Medulla oblongata (tissue), 1 donor: ENCODE data around the gene OR2G6.
"Not testable (repeated sequence)": the region's sequence is repeated elsewhere in the genome, so short reads cannot be mapped to it uniquely, and the experiment has no call there.

Source experiments
- DNase-seq: peaks from one replicate; pipeline ENCODE4 v3.0.0-alpha.2; 2015; ENCODE audit errors: extremely low spot score

OR2G6 gene

DNA sequence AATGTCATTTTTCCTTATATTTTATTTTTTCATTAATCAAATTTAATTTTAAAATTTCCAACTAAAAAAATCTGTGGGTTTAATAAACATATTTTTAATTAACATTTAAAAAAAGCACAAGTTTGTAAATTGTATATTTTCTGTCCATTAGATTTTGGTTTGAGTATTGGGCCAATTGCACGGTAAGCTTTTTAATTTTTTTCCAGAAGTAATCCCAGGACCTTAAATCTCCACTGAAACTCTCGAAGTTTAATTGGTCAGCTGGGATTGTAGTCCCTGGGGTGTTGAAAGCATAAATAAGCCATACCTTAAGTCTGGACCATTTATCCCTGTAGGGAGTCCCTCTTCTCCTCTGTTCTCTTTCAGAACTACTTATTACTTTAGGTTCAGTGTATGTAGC is at the start of gene OR2G6:
Gene OR2G6 (plus strand): TSS at position 301 of the 400 bp plus-strand sequence. CDS start 13,574 bp downstream, outside the sequence.
- DNase-seq, result not testable (repeated sequence)

GRCh38 chr1:248459117-248459516 is 48.8 kb upstream of the OR2G6 start:
- peak; percentile 2 for DNase-seq

DNA sequence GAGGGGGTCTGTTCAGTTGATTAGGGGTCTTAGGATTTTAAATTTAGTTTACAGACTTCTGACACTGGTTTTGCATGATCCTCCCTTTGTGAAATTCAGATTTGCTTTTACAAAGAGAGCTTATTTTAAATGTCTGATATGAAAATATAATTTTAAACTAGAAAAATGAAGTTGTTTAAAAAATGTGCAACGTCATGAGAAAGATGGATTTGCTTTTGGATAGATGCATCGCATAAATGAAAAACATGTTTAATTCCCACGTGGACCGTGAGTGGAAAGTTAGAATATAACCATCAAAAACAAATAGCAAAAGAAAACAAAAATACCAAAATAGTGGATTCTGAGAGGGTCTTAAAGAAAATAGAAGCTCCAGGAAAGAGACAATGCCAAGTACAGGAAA is 36.7 kb upstream of the OR2G6 start:
- DNase-seq, result no peak

DNA sequence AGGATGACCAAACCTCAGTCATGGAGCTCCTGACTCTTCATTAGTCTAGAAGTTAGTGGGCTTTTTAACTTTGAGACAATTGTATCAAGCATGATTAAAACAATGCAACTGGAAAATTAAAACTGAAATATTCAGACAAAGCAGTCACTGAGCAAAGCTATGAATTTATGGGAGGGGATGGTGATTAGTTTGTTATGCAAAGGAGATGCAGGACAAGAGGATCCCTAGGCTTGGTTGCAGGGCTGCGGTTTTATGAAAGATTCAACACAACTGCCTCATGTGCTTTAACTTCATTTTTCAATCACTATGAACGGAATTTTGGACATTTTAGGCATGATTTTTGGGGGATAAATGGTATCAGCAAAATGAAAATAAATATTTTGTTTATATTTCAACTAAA is 35.8 kb upstream of the OR2G6 start:
- not testable (repeated sequence) for DNase-seq

DNA sequence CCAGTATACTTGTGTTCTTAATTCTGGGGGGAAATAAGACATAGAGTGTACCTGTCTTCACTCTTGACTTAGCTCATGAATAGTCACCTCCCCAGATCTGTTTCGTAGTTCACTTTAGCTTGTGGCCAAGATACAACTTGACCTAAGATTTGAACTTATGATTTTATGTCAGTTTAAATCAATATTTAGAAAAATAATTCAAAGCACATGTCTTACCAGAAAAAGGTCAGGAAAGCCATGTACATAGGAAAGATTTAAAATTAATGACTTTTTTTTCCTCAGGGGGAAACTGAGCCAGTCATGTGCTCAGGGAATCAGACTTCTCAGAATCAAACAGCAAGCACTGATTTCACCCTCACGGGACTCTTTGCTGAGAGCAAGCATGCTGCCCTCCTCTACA is 34.8 kb upstream of the OR2G6 start, which contains the start of gene OR2T3:
Gene OR2T3 (plus strand): TSS at position 301 of the 400 bp plus-strand sequence. CDS start 0 bp downstream, at position 301.
- DNase-seq, result not testable (repeated sequence)

- not testable (repeated sequence) for DNase-seq
Observed at GRCh38 chr1:248475660-248476059, 32.2 kb upstream of the OR2G6 start.

DNA sequence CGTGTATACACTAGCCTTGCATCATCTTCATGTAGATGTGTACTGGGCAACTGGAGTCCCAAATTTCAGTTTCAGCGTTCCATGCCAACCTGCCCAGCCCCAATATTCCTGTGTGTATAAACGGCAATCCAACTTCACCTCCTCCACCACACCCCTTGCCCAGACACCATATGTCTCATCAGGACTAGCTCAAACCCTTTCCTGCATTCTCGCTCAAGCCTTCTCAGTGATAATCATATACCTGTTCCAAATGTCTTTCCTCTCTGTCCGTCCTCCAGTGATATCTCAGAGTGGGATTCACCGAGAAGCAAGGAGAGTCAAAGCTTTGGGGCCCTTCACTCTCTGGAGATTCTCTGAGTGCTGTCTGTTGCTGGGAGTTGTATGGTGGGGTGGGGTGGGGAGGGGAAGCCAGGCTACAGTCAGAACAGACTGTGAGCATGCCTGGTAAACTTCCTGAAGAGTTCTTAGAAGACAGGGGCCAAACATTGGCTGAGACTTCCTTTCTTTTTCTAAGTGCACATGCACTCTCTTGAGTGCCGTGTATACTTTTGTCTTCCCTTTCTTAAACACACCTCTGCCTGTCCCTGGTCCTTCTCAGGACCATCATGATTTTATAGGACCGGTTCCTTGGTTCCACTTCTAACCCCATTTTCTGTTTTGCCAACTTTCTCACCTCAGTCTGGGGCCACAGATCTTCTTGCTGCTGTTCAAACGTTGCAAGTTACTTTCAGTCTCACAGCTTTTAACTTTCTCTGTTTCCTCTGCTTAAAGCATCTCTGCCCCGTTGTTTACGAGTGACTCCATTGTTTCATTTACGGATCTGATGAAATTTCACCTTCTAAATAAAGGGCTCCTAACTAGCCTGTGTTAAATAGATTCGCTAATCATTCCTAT is 25.9 kb upstream of the OR2G6 start:
- not testable (repeated sequence) for DNase-seq

- not testable (repeated sequence) for DNase-seq
Observed at GRCh38 chr1:248488289-248488688, 19.6 kb upstream of the OR2G6 start, which contains the start of gene OR2T5. Gene OR2T5, plus strand, starts transcription at chr1:248488589. Its CDS starts 0 bp downstream, at chr1:248488589.

DNA sequence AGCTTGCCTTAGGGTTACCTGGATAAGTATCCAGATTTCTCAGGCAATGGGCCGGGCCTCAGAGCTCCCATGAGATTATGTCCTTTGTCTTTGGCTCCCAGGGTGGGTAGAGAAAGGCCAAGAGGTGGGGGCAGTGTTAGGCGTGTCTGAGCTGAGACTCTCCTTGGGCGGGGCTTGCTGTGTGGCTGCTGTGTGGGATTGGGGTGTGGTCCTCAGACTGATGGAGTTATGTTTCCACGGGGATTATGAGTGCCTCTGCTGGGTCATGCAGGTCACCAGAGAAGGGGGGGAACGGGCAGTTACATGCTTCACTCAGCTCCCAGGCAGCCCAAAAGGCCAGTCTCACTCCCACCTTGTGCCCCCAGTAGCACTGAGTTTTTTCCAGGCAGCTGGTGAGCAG is 11.2 kb upstream of the OR2G6 start:
- not testable (repeated sequence) for DNase-seq

GRCh38 chr1:248500305-248501035 is 7.4 kb upstream of the OR2G6 start:
- not testable (repeated sequence) for DNase-seq

DNA sequence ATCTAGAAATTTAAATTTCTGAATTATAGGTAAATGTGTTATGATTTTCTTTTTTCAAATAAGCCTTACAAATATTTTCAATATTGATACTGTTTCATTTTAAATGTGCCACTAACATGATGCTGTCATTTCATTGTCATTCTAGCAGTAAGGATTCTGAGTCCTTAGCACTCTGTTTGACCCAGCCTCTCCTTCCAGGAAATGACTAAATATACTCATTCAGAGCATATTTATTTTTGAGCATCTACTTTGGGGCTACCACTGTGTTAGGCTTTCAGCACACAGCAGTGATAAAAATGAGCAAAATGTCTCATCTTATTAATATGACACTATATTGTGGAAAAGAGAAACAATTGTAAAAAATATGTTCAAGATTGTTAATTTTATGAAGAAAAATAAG is 2.3 kb downstream of the OR2G6 start:
- not testable (repeated sequence) for DNase-seq

- no peak for DNase-seq
Observed at GRCh38 chr1:248521856-248522255, 14.0 kb downstream of the OR2G6 start.

DNA sequence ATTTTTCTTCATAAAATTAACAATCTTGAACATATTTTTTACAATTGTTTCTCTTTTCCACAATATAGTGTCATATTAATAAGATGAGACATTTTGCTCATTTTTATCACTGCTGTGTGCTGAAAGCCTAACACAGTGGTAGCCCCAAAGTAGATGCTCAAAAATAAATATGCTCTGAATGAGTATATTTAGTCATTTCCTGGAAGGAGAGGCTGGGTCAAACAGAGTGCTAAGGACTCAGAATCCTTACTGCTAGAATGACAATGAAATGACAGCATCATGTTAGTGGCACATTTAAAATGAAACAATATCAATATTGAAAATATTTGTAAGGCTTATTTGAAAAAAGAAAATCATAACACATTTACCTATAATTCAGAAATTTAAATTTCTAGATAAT is 29.6 kb downstream of the OR2G6 start:
- not testable (repeated sequence) for DNase-seq

GRCh38 chr1:248547383-248547782 is 39.5 kb downstream of the OR2G6 start:
- not testable (repeated sequence) for DNase-seq

DNA sequence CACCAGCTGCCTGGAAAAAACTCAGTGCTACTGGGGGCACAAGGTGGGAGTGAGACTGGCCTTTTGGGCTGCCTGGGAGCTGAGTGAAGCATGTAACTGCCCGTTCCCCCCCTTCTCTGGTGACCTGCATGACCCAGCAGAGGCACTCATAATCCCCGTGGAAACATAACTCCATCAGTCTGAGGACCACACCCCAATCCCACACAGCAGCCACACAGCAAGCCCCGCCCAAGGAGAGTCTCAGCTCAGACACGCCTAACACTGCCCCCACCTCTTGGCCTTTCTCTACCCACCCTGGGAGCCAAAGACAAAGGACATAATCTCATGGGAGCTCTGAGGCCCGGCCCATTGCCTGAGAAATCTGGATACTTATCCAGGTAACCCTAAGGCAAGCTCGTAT is 43.2 kb downstream of the OR2G6 start:
- DNase-seq, result not testable (repeated sequence)

DNA sequence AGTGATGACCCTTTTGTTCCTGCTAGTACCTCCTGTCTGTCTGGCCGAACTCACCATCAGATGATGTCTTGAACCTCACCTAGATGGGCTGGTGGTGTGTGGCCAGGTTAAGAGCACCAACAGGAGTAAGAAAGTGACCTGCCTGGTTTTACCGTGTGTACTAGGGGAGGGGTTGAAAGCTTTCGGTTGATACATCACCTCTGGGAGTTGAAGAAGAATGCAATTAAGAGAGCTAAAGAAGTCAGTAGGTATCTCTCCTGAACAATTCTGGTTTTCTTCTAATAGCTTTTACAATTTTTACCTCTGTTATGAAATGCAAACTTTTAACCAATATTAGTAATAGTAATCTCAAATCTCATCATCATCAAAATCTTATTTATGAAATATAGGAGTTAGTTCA is 54.8 kb downstream of the OR2G6 start, which contains the start of gene OR2T29:
Gene OR2T29 (minus strand): TSS at position 101 of the 400 bp plus-strand sequence. CDS start 3,281 bp downstream, outside the sequence.
- not testable (repeated sequence) for DNase-seq

DNA sequence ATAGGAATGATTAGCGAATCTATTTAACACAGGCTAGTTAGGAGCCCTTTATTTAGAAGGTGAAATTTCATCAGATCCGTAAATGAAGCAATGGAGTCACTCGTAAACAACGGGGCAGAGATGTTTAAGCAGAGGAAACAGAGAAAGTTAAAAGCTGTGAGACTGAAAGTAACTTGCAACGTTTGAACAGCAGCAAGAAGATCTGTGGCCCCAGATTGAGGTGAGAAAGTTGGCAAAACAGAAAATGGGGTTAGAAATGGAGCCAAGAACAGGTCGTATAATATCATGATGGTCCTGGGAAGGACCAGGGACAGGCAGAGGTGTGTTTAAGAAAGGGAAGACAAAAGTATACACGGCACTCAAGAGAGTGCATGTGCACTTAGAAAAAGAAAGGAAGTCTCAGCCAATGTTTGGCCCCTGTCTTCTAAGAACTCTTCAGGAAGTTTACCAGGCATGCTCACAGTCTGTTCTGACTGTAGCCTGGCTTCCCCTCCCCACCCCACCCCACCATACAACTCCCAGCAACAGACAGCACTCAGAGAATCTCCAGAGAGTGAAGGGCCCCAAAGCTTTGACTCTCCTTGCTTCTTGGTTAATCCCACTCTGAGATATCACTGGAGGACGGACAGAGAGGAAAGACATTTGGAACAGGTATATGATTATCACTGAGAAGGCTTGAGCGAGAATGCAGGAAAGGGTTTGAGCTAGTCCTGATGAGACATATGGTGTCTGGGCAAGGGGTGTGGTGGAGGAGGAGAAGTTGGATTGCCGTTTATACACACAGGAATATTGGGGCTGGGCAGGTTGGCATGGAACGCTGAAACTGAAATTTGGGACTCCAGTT is 57.9 kb downstream of the OR2G6 start:
- not testable (repeated sequence) for DNase-seq

GRCh38 chr1:248569049-248569448 is 61.2 kb downstream of the OR2G6 start:
- DNase-seq, result not testable (repeated sequence)

DNA sequence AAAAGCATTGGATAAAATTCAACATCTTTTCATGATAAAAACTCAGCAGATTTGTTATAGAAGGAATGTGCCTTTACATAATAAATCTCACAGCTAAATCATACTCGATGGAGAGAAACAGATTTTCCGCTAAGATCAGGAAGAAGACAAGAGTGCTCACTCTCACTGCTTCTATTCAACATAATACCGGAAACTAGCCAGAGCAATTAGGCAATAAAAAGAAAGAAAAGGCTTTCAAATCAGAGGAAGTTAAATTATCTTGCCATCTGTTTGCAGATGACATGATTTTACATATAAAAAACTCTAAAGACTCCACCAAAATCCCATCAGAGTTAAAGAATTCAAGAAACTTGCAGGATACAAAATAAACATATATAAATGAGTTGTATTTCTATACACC is 62.9 kb downstream of the OR2G6 start:
- DNase-seq, result not testable (repeated sequence)

- not testable (repeated sequence) for DNase-seq
Observed at GRCh38 chr1:248572049-248572448, 64.2 kb downstream of the OR2G6 start.

GRCh38 chr1:248573856-248574255 is 66.0 kb downstream of the OR2G6 start:
- not testable (repeated sequence) for DNase-seq
